ENCODE measurements around the gene SEC24D.

- TF ChIP-seq CTCF (IDR thresholded peaks at IDR 0.05): no peak
- TF ChIP-seq POLR2AphosphoS5 (IDR thresholded peaks at IDR 0.05; ENCODE audit: low read depth, low read length): no peak
- no peak for TF ChIP-seq SIN3A (IDR thresholded peaks at IDR 0.05; ENCODE audit: borderline replicate concordance, insufficient read depth, low read depth, low read length)
- no peak for TF ChIP-seq REST (IDR thresholded peaks at IDR 0.05; ENCODE audit: insufficient read depth in 1 of 2, low read depth in 2 of 2, low read length in 1 of 2)
Measured at GRCh38 chr4:118857760-118858159, 21.8 kb upstream of the SEC24D start.

Data from Panc1 (cell line).